Peyer's patch (tissue), 4 donors: ENCODE results near the gene CTNNA2.

ENCODE experiments used
- CTCF ChIP-seq, 6 experiments: fragments of 450-650 bp in 4 of 6; fragments of 200-600 bp in 2 of 6; sonication (generic) in 1 of 6; IDR thresholded peaks; one replicate each; pipeline ENCODE4 v1.5.1; 2017 to 2019; ENCODE audit warnings: antibody characterized with exemption in 6 of 6, mild to moderate bottlenecking in 3 of 6, moderate library complexity in 1 of 6
- POLR2A ChIP-seq, 2 donors: fragments of 450-650 bp; IDR thresholded peaks; one replicate each; pipeline ENCODE4 v1.5.1; 2017; ENCODE audit warnings: antibody characterized with exemption in 2 of 2, mild to moderate bottlenecking in 2 of 2, moderate library complexity in 2 of 2

DNA sequence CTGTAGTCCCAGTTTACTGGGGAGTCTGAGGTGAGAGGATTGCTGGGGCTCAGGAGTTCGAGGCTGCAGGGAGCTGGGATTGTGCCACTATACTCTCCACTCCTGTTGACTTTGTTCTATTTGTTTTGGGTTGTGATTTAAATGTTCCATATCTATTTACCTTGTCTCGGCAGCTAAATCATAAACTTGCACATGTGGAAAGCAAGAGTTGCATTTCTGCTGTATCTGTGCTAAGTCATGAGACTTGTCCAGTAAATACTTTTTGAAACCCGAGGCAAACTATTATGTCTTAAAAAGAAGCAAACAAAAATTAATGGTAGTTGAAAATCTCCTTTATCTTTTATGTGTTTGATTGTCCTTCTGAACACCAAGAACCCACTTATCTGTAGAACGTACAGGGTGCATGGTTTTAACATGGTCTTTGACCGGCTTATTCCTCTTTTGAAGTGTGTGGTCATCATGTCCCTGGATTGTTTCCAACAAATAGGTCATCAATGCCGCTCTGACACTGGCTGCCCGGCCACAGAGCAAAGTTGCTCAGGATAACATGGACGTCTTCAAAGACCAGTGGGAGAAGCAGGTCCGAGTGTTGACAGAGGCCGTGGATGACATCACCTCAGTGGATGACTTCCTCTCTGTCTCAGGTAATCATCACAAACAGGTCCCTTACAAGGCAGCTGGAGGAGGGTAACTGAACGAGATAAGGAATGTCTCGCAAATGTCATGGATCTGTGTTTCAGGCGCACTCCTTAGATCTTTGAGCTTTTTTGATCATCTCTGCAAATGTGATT, 1032.8 kb downstream of the CTNNA2 start:
- TF ChIP-seq CTCF (IDR thresholded peaks at IDR 0.05) (no peak), POLR2A (IDR thresholded peaks at IDR 0.05) (no peak)
